ENCODE measurements around the gene GPATCH1. TPM values are rescaled to one million over a fixed set of nuclear protein-coding genes. Genes with fewer than 3 reads are reported as not detected.

The GPATCH1 gene
- total and polyA plus RNA-seq, 2 of the 13 experiments (the other 11 are each of a cell fraction or from before 2014, with no cell fraction given): 6.8 to 6.9 TPM

DNA sequence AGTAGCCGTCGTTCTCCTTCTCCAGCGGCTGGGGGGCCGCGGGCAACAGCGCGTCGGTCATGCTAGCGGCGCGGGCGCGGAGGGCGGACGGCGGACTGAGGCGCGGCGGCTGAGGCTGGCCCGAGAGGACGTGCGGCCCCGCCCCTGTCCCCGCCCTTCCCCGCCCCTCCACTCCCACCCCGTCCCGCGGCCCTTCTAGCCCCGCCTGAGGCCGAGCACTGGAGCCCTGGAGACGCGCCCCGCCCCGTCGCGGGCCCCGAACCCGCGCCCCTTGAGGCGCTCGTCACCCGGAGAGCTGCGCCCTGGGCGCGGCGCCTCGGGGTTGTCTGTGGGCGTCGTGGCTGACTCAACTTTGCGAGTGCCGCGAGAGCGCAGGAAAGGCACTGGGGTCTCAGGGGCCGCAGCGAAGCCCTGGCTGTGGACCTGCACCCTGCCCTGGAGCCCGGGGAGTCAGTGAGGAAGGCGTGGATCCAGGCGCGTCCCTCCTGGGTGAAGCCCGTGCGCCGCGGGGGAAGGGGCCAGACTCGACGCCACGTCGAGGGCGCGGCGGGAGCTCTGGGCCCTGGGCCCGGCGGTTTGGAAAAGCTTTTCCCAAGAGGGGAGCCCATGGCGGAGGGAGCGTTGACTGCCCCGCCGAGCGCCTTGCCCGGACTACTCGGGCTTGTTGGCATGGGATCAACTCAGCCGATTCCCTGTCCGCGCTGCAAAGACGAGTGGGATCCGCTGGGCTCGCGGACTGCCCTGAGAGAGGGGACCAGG is 16.0 kb upstream of the GPATCH1 start, which contains the start of gene RHPN2 (continued):
- no peak for TF ChIP-seq ZNF124 (CRISPR knock-in tag; IDR thresholded peaks at IDR 0.05)
- no peak for TF ChIP-seq IKZF1 (IDR thresholded peaks at IDR 0.05)
- TF ChIP-seq, protein P1, sequence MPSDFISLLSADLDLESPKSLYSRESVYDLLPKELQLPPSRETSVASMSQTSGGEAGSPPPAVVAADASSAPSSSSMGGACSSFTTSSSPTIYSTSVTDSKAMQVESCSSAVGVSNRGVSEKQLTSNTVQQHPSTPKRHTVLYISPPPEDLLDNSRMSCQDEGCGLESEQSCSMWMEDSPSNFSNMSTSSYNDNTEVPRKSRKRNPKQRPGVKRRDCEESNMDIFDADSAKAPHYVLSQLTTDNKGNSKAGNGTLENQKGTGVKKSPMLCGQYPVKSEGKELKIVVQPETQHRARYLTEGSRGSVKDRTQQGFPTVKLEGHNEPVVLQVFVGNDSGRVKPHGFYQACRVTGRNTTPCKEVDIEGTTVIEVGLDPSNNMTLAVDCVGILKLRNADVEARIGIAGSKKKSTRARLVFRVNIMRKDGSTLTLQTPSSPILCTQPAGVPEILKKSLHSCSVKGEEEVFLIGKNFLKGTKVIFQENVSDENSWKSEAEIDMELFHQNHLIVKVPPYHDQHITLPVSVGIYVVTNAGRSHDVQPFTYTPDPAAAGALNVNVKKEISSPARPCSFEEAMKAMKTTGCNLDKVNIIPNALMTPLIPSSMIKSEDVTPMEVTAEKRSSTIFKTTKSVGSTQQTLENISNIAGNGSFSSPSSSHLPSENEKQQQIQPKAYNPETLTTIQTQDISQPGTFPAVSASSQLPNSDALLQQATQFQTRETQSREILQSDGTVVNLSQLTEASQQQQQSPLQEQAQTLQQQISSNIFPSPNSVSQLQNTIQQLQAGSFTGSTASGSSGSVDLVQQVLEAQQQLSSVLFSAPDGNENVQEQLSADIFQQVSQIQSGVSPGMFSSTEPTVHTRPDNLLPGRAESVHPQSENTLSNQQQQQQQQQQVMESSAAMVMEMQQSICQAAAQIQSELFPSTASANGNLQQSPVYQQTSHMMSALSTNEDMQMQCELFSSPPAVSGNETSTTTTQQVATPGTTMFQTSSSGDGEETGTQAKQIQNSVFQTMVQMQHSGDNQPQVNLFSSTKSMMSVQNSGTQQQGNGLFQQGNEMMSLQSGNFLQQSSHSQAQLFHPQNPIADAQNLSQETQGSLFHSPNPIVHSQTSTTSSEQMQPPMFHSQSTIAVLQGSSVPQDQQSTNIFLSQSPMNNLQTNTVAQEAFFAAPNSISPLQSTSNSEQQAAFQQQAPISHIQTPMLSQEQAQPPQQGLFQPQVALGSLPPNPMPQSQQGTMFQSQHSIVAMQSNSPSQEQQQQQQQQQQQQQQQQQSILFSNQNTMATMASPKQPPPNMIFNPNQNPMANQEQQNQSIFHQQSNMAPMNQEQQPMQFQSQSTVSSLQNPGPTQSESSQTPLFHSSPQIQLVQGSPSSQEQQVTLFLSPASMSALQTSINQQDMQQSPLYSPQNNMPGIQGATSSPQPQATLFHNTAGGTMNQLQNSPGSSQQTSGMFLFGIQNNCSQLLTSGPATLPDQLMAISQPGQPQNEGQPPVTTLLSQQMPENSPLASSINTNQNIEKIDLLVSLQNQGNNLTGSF (CRISPR knock-in tag; IDR thresholded peaks at IDR 0.05): no peak
- TF ChIP-seq WIZ (CRISPR knock-in tag; IDR thresholded peaks at IDR 0.05): no peak
- no peak for TF ChIP-seq SNAI1 (CRISPR knock-in tag; IDR thresholded peaks at IDR 0.05; ENCODE audit: borderline replicate concordance)
- TF ChIP-seq, protein P2, sequence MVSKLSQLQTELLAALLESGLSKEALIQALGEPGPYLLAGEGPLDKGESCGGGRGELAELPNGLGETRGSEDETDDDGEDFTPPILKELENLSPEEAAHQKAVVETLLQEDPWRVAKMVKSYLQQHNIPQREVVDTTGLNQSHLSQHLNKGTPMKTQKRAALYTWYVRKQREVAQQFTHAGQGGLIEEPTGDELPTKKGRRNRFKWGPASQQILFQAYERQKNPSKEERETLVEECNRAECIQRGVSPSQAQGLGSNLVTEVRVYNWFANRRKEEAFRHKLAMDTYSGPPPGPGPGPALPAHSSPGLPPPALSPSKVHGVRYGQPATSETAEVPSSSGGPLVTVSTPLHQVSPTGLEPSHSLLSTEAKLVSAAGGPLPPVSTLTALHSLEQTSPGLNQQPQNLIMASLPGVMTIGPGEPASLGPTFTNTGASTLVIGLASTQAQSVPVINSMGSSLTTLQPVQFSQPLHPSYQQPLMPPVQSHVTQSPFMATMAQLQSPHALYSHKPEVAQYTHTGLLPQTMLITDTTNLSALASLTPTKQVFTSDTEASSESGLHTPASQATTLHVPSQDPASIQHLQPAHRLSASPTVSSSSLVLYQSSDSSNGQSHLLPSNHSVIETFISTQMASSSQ (IDR thresholded peaks at IDR 0.05; ENCODE audit: low read depth): no peak
- TF ChIP-seq, protein P2 (CRISPR knock-in tag; IDR thresholded peaks at IDR 0.05; ENCODE audit: borderline replicate concordance): no peak
- TF ChIP-seq ARNT2 (CRISPR knock-in tag; IDR thresholded peaks at IDR 0.05; ENCODE audit: low read depth): peak; percentile 47; the same call in 1 of the 2 replicates
- TF ChIP-seq KLF11 (CRISPR knock-in tag; IDR thresholded peaks at IDR 0.05): no peak
- no peak for TF ChIP-seq NR2F2 (IDR thresholded peaks at IDR 0.05; ENCODE audit: borderline replicate concordance, low read depth)
- TF ChIP-seq, protein P3, sequence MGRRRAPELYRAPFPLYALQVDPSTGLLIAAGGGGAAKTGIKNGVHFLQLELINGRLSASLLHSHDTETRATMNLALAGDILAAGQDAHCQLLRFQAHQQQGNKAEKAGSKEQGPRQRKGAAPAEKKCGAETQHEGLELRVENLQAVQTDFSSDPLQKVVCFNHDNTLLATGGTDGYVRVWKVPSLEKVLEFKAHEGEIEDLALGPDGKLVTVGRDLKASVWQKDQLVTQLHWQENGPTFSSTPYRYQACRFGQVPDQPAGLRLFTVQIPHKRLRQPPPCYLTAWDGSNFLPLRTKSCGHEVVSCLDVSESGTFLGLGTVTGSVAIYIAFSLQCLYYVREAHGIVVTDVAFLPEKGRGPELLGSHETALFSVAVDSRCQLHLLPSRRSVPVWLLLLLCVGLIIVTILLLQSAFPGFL (CRISPR knock-in tag; IDR thresholded peaks at IDR 0.05): no peak
- no peak; the same call in 1 of the 2 replicates for TF ChIP-seq CAMTA2 (CRISPR knock-in tag; IDR thresholded peaks at IDR 0.05; ENCODE audit: borderline replicate concordance)
- TF ChIP-seq ZNF205 (CRISPR knock-in tag; IDR thresholded peaks at IDR 0.05): no peak
- TF ChIP-seq MAFF (IDR thresholded peaks at IDR 0.05; ENCODE audit: low read depth, low read length): no peak
- TF ChIP-seq, protein P4, sequence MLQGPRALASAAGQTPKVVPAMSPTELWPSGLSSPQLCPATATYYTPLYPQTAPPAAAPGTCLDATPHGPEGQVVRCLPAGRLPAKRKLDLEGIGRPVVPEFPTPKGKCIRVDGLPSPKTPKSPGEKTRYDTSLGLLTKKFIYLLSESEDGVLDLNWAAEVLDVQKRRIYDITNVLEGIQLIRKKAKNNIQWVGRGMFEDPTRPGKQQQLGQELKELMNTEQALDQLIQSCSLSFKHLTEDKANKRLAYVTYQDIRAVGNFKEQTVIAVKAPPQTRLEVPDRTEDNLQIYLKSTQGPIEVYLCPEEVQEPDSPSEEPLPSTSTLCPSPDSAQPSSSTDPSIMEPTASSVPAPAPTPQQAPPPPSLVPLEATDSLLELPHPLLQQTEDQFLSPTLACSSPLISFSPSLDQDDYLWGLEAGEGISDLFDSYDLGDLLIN (CRISPR knock-in tag; IDR thresholded peaks at IDR 0.05; ENCODE audit: borderline replicate concordance): no peak
- TF ChIP-seq, protein P5, sequence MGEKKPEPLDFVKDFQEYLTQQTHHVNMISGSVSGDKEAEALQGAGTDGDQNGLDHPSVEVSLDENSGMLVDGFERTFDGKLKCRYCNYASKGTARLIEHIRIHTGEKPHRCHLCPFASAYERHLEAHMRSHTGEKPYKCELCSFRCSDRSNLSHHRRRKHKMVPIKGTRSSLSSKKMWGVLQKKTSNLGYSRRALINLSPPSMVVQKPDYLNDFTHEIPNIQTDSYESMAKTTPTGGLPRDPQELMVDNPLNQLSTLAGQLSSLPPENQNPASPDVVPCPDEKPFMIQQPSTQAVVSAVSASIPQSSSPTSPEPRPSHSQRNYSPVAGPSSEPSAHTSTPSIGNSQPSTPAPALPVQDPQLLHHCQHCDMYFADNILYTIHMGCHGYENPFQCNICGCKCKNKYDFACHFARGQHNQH (CRISPR knock-in tag; IDR thresholded peaks at IDR 0.05): peak; percentile 37; the same call in 1 of the 2 replicates
